Measurements from ENCODE around the gene MIEF1.

MIEF1 gene

DNA sequence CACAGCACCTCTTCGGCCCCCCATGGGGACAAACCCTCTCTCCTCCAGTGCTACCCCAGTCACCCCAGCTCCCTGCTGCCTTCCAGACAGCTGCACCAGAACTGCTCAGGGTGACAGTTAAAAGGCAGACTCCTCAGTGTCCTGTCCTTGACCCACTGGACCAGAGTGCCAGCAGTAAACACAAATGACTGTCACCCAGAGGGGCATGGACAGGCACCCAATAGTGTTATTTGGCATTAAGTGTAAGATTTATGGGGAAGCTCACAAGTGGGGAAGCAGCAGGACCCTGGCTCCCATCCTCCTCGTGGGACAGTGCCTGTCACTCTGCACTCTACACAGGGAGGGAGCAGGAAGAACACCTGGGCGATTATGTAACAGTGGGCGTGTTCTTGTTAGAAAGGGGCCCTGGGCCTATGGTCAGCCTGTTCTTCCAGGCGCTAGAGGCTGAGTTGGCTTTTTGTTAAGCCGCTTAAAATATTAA is 25.4 kb downstream of the MIEF1 start (continued):
- TF ChIP-seq, protein P1, sequence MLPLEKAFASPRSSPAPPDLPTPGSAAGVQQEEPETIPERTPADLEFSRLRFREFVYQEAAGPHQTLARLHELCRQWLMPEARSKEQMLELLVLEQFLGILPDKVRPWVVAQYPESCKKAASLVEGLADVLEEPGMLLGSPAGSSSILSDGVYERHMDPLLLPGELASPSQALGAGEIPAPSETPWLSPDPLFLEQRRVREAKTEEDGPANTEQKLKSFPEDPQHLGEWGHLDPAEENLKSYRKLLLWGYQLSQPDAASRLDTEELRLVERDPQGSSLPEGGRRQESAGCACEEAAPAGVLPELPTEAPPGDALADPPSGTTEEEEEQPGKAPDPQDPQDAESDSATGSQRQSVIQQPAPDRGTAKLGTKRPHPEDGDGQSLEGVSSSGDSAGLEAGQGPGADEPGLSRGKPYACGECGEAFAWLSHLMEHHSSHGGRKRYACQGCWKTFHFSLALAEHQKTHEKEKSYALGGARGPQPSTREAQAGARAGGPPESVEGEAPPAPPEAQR (tag by site-specific recombination; IDR thresholded peaks at IDR 0.05), result no peak
- TF ChIP-seq ZNF621 (tag by site-specific recombination; IDR thresholded peaks at IDR 0.05), result no peak
- TF ChIP-seq, protein P2, sequence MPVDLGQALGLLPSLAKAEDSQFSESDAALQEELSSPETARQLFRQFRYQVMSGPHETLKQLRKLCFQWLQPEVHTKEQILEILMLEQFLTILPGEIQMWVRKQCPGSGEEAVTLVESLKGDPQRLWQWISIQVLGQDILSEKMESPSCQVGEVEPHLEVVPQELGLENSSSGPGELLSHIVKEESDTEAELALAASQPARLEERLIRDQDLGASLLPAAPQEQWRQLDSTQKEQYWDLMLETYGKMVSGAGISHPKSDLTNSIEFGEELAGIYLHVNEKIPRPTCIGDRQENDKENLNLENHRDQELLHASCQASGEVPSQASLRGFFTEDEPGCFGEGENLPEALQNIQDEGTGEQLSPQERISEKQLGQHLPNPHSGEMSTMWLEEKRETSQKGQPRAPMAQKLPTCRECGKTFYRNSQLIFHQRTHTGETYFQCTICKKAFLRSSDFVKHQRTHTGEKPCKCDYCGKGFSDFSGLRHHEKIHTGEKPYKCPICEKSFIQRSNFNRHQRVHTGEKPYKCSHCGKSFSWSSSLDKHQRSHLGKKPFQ (tag by site-specific recombination; IDR thresholded peaks at IDR 0.05), result no peak
- TF ChIP-seq, protein P3, sequence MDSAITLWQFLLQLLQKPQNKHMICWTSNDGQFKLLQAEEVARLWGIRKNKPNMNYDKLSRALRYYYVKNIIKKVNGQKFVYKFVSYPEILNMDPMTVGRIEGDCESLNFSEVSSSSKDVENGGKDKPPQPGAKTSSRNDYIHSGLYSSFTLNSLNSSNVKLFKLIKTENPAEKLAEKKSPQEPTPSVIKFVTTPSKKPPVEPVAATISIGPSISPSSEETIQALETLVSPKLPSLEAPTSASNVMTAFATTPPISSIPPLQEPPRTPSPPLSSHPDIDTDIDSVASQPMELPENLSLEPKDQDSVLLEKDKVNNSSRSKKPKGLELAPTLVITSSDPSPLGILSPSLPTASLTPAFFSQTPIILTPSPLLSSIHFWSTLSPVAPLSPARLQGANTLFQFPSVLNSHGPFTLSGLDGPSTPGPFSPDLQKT (IDR thresholded peaks at IDR 0.05; ENCODE audit: borderline replicate concordance, low read depth, low read length), result no peak
- no peak for TF ChIP-seq MEIS1 (CRISPR knock-in tag; IDR thresholded peaks at IDR 0.05; ENCODE audit: borderline replicate concordance)
- TF ChIP-seq ZBTB17 (tag by site-specific recombination; IDR thresholded peaks at IDR 0.05), result peak; percentile 70
- 0 out of 2 replicates have a peak, but pooled peaks have one; percentile 19 for TF ChIP-seq BCL11B (tag by site-specific recombination; IDR thresholded peaks at IDR 0.05; ENCODE audit: low read depth)
- peak; percentile 67 for TF ChIP-seq ZIC2 (tag by site-specific recombination; IDR thresholded peaks at IDR 0.05)
- TF ChIP-seq, protein P4, sequence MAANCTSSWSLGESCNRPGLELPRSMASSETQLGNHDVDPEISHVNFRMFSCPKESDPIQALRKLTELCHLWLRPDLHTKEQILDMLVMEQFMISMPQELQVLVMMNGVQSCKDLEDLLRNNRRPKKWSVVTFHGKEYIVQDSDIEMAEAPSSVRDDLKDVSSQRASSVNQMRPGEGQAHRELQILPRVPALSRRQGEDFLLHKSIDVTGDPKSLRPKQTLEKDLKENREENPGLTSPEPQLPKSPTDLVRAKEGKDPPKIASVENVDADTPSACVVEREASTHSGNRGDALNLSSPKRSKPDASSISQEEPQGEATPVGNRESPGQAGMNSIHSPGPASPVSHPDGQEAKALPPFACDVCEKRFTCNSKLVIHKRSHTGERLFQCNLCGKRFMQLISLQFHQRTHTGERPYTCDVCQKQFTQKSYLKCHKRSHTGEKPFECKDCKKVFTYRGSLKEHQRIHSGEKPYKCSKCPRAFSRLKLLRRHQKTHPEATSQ (tag by site-specific recombination; IDR thresholded peaks at IDR 0.05), result no peak
- no peak for TF ChIP-seq ZFHX2 (tag by site-specific recombination; conservative IDR thresholded peaks at IDR 0.05)
- no peak for TF ChIP-seq ZBTB20 (tag by site-specific recombination; IDR thresholded peaks at IDR 0.05)
- TF ChIP-seq KLF9 (tag by site-specific recombination; IDR thresholded peaks at IDR 0.05; ENCODE audit: low read depth), result peak; percentile 57
- TF ChIP-seq ZSCAN23 (tag by site-specific recombination; IDR thresholded peaks at IDR 0.05), result no peak

DNA sequence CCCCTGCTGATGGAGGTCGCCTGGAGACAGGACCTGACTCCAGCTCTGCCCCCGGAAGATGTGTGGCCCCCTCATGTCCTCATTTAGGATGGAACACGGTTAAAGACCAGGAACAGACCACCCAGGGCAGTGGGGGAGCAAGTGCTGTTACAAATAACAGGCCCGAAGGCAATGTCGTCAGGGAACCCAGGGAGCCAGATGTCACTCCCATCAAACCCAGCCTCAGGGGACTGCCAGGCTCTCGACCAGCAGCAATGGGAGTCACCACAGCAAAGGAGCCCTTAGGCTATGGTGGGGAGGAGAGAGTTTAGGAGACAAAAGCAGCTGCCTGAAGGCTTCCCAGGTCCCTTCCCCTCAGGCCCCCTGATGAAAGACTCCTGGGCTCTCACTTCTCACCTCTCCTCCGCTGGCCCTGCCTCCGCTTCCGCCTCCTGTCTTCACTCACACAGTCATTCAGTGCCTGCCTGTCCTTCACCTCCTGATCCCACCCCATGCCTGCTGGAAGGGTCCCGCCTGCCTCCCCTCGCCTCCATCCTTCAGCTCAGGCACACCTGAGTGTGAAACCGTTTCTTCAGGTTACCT is 26.1 kb downstream of the MIEF1 start:
- H3K27ac ChIP-seq (ENCODE audit: extremely low read depth, low read depth, low read length), result peak overlapping the region; percentile 38
- no peak overlapping the region for H3K4me3 ChIP-seq (ENCODE audit: low read depth, low read length)
- POLR2A ChIA-PET, result interaction anchor here (0.6 to 6.1 kb wide), 16 partner anchors 8 to 357 kb away, joined by 3 to 113 read pairs (median 4); partner anchors contain the start of genes ATF4, MIEF1 and RPL3
- CTCF ChIA-PET, result interaction anchor here (0.6 to 13.7 kb wide), 21 partner anchors 12 to 1091 kb away, joined by 3 to 380 read pairs (median 5); partner anchors contain the start of genes APOBEC3C and MIEF1
- H3K9me3 ChIP-seq (ENCODE audit: control insufficient read depth, insufficient read depth, low read depth, low read length), result no peaks in the 10 kb centered on the region
- peaks cover 11 to 70% of the 10 kb centered on the region in 2 experiments; a peak in 2 of 3 replicates for H3K36me3 ChIP-seq (ENCODE audit: control insufficient read depth in 2 of 2, insufficient read depth in 1 of 2, low read length in 2 of 2)
- peaks cover 14% of the 10 kb centered on the region for H3K4me1 ChIP-seq (ENCODE audit: control insufficient read depth, insufficient read depth, low read length)
- TF ChIP-seq, protein P5, sequence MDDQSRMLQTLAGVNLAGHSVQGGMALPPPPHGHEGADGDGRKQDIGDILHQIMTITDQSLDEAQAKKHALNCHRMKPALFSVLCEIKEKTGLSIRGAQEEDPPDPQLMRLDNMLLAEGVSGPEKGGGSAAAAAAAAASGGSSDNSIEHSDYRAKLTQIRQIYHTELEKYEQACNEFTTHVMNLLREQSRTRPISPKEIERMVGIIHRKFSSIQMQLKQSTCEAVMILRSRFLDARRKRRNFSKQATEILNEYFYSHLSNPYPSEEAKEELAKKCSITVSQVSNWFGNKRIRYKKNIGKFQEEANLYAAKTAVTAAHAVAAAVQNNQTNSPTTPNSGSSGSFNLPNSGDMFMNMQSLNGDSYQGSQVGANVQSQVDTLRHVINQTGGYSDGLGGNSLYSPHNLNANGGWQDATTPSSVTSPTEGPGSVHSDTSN (CRISPR knock-in tag; IDR thresholded peaks at IDR 0.05), result no peak
- no peak for TF ChIP-seq ZNF747 (tag by site-specific recombination; IDR thresholded peaks at IDR 0.05)
- TF ChIP-seq, protein P6, sequence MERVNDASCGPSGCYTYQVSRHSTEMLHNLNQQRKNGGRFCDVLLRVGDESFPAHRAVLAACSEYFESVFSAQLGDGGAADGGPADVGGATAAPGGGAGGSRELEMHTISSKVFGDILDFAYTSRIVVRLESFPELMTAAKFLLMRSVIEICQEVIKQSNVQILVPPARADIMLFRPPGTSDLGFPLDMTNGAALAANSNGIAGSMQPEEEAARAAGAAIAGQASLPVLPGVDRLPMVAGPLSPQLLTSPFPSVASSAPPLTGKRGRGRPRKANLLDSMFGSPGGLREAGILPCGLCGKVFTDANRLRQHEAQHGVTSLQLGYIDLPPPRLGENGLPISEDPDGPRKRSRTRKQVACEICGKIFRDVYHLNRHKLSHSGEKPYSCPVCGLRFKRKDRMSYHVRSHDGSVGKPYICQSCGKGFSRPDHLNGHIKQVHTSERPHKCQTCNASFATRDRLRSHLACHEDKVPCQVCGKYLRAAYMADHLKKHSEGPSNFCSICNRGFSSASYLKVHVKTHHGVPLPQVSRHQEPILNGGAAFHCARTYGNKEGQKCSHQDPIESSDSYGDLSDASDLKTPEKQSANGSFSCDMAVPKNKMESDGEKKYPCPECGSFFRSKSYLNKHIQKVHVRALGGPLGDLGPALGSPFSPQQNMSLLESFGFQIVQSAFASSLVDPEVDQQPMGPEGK (tag by site-specific recombination; IDR thresholded peaks at IDR 0.05), result 0 out of 2 replicates have a peak, but pooled peaks have one; percentile 31
- TF ChIP-seq SP7 (tag by site-specific recombination; IDR thresholded peaks at IDR 0.05), result no peak
- TF ChIP-seq ZNF157 (tag by site-specific recombination; IDR thresholded peaks at IDR 0.05), result no peak
- TF ChIP-seq, protein P7, sequence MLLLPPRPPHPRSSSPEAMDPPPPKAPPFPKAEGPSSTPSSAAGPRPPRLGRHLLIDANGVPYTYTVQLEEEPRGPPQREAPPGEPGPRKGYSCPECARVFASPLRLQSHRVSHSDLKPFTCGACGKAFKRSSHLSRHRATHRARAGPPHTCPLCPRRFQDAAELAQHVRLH (tag by site-specific recombination; IDR thresholded peaks at IDR 0.05), result no peak
- TF ChIP-seq ZNF341 (tag by site-specific recombination; IDR thresholded peaks at IDR 0.05; ENCODE audit: low read depth), result peak; percentile 31; the same call in 1 of the 2 replicates
- TF ChIP-seq ZNF785 (tag by site-specific recombination; IDR thresholded peaks at IDR 0.05), result no peak
- TF ChIP-seq, protein P8, sequence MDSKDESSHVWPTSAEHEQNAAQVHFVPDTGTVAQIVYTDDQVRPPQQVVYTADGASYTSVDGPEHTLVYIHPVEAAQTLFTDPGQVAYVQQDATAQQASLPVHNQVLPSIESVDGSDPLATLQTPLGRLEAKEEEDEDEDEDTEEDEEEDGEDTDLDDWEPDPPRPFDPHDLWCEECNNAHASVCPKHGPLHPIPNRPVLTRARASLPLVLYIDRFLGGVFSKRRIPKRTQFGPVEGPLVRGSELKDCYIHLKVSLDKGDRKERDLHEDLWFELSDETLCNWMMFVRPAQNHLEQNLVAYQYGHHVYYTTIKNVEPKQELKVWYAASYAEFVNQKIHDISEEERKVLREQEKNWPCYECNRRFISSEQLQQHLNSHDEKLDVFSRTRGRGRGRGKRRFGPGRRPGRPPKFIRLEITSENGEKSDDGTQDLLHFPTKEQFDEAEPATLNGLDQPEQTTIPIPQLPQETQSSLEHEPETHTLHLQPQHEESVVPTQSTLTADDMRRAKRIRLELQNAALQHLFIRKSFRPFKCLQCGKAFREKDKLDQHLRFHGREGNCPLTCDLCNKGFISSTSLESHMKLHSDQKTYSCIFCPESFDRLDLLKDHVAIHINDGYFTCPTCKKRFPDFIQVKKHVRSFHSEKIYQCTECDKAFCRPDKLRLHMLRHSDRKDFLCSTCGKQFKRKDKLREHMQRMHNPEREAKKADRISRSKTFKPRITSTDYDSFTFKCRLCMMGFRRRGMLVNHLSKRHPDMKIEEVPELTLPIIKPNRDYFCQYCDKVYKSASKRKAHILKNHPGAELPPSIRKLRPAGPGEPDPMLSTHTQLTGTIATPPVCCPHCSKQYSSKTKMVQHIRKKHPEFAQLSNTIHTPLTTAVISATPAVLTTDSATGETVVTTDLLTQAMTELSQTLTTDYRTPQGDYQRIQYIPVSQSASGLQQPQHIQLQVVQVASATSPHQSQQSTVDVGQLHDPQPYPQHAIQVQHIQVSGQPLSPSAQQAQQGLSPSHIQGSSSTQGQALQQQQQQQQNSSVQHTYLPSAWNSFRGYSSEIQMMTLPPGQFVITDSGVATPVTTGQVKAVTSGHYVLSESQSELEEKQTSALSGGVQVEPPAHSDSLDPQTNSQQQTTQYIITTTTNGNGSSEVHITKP (tag by site-specific recombination; IDR thresholded peaks at IDR 0.05), result peak; percentile 40
- no peak for TF ChIP-seq ZNF585B (tag by site-specific recombination; IDR thresholded peaks at IDR 0.05)

All from HEK293 (cell line).